ENCODE measurements around the gene MCRIP2.
"Not testable (repeated sequence)": the region's sequence is repeated elsewhere in the genome, so short reads cannot be mapped to it uniquely, and the experiment has no call there.

MCRIP2 gene

GRCh38 chr16:683396-684070, 41.9 kb downstream of the MCRIP2 start:
- DNase-seq = no peak

GRCh38 chr16:684071-684794, 42.6 kb downstream of the MCRIP2 start, which contains the start of gene JMJD8:
Gene JMJD8, minus strand, starts transcription at chr16:684334. Its CDS starts 15 bp downstream, at chr16:684319.
- peak; percentile 96 for DNase-seq

- no peak for DNase-seq
These were observed 43.5 kb downstream of the MCRIP2 start for GRCh38 chr16:684961-685696.

- peak; percentile 45 for DNase-seq
These were observed 44.3 kb downstream of the MCRIP2 start for GRCh38 chr16:685967-686366.

- DNase-seq = no peak
These were observed 45.0 kb downstream of the MCRIP2 start for GRCh38 chr16:686459-687260.

- DNase-seq = no peak
These were observed 45.9 kb downstream of the MCRIP2 start for GRCh38 chr16:687499-687898.

- DNase-seq = no peak
These were observed 47.7 kb downstream of the MCRIP2 start for GRCh38 chr16:689175-689897.

- DNase-seq = not testable (repeated sequence)
These were observed 49.6 kb downstream of the MCRIP2 start for GRCh38 chr16:691242-691641.

GRCh38 chr16:692356-693108, 50.9 kb downstream of the MCRIP2 start:
- DNase-seq = no peak

- DNase-seq = no peak
These were observed 51.7 kb downstream of the MCRIP2 start for GRCh38 chr16:693364-693763.

- DNase-seq = no peak
These were observed 52.1 kb downstream of the MCRIP2 start for GRCh38 chr16:693766-694165.

GRCh38 chr16:694187-694862, 52.7 kb downstream of the MCRIP2 start:
- no peak for DNase-seq

- no peak for DNase-seq
These were observed 53.3 kb downstream of the MCRIP2 start for GRCh38 chr16:694863-695354.

- DNase-seq = no peak
These were observed 53.9 kb downstream of the MCRIP2 start for GRCh38 chr16:695355-696089.

All from fibroblast of skin of scalp (primary cell).